Astrocyte of the hippocampus (primary cell): Measurements from ENCODE around the gene MGAT4A.
"Not testable (repeated sequence)": the region's sequence is repeated elsewhere in the genome, so short reads cannot be mapped to it uniquely, and the experiment has no call there.

ENCODE experiments used
- DNase-seq: peaks from one replicate; pipeline ENCODE4 v3.0.0; 2011; ENCODE audit warnings: low read depth, low spot score

MGAT4A gene

GRCh38 chr2:98607741-98608115, 123.2 kb downstream of the MGAT4A start:
- DNase-seq, result no peak

DNA sequence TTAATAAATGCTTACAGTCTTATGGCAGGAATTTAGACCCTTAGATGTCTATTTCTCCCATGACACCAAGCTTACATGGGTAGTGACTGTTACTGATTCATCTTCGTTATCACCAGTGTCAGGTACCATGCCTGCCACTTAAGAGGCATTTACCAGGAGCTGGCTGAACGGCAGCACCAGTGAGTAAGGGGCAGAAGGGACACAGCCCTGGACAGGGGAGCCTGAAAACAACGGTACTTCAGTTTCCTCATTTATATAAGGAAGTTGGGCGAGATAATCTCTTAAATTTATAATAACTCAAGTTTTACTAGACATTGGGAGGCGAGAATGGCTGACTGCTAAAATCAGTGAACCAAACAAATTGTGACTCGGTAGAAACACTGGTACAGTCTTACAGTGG, 123.8 kb downstream of the MGAT4A start:
- no peak for DNase-seq

- no peak for DNase-seq
Observed at GRCh38 chr2:98606431-98606830, 124.5 kb downstream of the MGAT4A start.

DNA sequence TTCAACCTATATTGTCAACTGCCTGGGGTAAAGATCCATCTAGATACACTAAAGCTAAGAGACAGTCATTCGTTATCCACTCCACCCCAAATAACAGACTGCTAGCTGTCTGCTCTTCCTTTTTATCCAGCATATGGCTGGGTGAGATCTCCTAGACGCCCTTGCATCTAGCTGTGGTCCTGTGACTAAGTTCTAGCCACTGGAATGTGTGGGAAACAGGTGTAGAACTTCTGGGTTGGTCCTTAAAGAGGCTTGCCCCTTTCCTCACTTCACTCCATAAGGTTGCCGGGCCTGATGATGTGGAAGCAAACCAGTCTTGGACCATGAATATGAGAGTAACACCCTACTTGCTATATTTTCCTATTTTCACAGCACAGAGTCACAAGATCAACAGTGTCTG, 125.9 kb downstream of the MGAT4A start:
- DNase-seq, result no peak

GRCh38 chr2:98604547-98604946, 126.4 kb downstream of the MGAT4A start:
- DNase-seq, result no peak

DNA sequence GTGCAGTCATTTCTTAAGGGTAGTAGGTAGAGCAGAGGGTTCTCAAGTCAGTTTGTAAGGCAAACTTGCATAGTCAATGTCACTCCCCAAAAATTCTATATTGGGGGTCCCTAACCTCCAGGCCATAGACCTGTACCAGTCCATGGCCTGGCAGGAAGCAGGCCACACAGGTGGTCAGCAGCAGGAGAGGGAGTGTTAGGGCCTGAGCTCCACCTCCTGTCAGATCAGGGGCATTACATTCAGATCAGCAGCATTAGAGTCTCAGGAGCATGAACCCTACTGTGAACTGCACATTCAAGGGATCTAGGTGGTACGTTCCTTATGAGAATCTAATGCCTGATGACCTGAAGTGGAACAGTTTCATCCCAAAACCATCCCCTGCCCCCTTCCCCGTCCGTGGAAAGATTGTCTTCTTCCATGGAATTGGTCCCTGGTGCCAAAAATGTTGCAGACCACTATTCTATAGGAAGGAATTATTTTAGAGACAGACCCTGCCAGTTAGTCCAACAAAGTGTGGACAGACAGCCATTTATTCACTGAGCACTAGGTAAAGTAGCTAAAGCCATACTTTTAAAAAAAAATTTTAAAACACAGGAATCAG, 129.3 kb downstream of the MGAT4A start:
- DNase-seq, result peak; percentile 68

DNA sequence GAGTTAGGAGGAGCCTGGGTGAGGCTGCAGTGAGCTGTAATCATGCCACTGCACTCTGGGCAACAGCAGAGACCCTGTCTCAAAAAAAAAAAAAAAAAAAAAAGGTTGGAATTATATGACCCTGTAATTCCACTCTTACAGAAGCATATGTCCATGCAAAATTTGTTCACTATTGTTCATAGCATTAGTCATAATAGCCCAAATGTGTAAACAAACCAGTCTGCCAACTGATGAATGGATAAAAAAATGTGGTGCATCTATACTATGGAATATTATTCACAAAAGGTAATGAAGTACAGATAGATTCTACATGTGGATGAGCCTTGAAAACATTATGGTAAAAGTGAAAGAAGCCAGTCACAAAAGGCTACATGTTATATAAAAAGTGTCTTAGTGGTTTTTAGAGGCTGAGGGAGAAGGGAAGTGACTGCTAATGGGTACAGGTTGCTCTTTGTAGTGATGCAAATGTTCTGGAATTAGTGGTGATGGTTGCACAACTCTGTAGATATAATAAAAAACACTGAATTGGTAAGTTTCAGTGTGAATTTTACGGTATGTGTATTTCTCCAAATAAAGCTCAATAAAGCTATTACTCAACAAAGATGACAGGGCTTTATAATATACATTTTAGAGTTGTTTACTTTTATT, 132.0 kb downstream of the MGAT4A start:
- DNase-seq, result no peak

GRCh38 chr2:98594665-98595064, 136.3 kb downstream of the MGAT4A start:
- not testable (repeated sequence) for DNase-seq

- DNase-seq, result no peak
Observed at GRCh38 chr2:98592565-98592964, 138.4 kb downstream of the MGAT4A start.

DNA sequence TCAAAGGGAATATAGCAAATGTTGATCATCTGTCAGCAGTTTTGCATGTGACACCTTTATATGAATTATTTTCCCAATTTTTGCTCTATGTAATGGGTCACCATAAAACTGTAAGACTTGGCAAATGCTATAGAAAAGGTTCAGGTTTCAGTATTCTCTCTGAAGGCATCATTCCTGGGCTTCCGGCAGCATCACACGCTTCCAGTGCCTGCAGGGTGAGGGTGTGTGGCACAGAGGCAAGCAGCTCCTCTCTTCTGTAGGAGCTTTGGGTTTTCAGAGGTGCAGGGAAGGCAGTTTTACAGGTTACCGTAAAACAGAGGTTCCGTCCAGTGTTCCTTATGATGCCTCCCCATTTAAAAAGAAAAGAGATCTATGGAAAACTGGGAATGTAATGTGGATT, 141.4 kb downstream of the MGAT4A start:
- no peak for DNase-seq

GRCh38 chr2:98588880-98589431, 142.0 kb downstream of the MGAT4A start:
- DNase-seq, result no peak

DNA sequence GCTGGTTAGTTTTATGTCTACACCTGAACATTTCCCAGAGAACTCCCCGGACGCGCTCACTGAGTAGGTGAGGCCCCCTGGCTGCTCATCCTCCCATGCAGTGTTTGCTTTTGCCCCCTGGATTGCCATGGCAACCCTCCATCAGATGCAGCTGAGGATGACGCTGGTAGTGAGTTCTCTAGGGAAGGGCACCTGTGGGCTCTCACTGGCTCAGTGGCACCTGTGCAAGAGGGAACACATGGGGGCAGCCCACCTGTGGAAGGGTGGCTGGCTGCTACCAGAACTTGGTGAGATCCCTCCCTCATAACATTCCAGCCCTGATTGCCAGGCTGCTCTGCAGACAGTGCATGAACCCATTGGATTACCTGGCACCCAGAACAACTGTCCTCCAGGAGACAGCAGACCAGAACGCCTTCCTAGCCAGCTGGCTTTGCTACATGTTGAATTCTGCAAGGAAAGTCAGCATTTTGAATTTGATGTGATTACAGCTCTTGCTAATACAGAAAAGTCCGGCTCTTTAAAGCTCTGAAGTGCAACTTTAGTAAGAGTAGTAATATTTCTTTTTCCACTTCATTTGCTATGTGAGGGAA, 144.3 kb downstream of the MGAT4A start:
- no peak for DNase-seq

DNA sequence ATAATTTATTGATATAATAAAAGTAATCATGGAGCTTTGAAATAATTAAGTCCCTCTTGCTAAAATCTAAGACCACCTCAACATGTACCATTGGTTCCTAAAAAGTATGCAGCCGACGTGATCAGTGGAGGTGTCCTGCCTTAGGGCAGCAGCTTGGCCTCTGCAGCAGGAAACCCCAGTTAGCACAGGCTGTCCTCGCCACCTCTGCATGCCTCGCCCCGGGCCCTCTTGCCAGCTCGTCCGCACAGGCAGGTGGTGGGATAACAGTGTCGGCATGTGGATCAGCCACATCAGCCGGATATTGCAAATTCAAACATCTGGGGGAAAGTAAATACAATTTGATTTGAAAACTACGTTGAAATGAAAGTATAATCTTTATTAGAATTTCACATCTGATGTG, 145.5 kb downstream of the MGAT4A start:
- DNase-seq, result no peak

GRCh38 chr2:98583816-98584618, 146.9 kb downstream of the MGAT4A start:
- no peak for DNase-seq

DNA sequence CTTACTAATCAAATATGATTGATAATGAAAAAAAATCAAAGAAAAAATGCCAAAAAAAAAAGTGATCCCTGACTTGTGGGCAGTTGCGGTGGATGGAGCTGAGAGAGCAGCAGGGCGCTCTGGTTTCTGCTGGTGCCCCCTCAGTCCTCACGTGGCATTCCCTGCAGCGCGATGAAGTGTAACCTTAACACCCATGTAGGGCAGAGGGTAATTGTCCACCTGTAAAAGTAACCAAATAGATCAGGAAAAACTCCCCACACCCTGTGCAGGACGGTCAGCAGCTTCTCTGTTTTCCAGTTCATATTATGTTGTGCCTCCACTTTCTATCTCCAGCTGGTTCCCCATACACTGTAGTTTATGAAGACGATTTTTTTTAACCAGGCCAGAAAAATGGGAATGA, 147.7 kb downstream of the MGAT4A start:
- no peak for DNase-seq

DNA sequence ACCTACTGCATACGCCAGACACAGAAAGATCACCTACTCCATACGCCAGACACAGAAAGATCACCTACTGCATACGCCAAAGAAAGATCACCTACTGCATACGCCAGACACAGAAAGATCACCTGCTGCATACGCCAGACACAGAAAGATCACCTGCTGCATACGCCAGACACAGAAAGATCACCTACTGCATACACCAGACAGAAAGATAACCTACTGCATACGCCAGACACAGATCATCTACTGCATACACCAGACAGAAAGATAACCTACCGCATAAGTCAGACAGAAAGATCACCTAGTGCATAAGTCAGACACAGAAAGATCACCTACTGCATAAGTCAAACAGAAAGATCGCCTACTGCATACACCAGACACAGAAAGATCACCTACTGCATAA, 148.4 kb downstream of the MGAT4A start:
- DNase-seq, result no peak

GRCh38 chr2:98580656-98581284, 150.2 kb downstream of the MGAT4A start:
- DNase-seq, result no peak

- DNase-seq, result no peak
Observed at GRCh38 chr2:98579926-98580325, 151.0 kb downstream of the MGAT4A start.

- DNase-seq, result no peak
Observed at GRCh38 chr2:98578231-98578630, 152.7 kb downstream of the MGAT4A start.

DNA sequence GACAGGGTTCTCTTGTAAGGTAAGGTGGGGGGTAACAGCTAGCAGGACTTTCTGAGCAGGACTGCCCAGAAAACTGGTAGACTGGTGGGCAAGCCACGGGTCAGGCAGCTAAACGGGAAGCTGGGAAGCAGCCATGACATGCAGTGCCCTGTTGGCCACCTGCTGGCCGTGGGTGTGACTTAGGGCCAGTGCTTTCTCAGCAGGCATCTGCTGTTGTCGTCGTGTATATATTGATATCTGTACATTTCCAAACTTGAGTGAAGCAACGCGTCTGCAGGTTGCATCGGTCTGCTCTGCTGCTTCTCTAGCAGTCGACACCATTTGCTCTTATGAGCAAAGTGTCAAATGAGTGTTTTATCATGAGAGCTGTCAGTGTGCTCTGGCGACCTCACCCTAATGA, 153.6 kb downstream of the MGAT4A start:
- no peak for DNase-seq

GRCh38 chr2:98576666-98577312, 154.1 kb downstream of the MGAT4A start:
- no peak for DNase-seq
